GM18868 (cell line): ENCODE data around the gene LRRC56.
A peak's percentile ranks its signal among the peaks of the same experiment; 100 is the strongest.

Experiments used
- ATAC-seq: cut with Tn5 transposase; IDR thresholded peaks from one replicate; pipeline ENCODE4 v1.9.1; 2021; ENCODE audit warnings: mild to moderate bottlenecking, moderate library complexity; ENCODE audit not compliant: unreplicated experiment

LRRC56 gene

DNA sequence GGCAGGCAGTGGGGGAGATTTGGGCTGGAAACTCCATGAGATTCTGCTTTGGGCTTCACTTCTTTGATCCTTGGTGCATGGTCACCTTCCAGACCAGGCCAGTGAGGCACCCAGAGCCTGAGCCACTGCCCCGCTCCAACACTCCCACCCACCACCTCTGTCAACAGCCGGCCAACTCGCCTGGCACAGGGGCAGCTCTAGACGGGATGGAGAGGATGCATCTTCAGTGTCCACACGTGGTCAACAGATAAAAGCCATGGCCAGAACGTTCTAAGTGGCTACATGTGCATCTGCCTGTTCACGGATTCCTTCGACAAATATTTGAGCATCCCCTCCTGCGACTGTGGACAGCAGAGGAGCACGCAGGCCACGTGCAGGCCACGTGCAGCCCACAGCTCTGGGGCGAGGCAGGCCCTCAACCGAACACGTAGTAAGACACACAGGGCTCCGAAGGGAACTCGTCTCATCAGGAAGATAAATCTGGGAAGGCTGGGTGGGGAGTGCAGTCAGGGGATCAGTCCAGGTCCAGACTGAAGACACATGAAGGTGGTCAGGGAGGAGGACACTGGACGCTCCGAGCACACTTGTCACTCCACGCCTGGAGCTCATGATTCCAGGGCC lies 1.2 kb downstream of the LRRC56 start:
- no peak for ATAC-seq

DNA sequence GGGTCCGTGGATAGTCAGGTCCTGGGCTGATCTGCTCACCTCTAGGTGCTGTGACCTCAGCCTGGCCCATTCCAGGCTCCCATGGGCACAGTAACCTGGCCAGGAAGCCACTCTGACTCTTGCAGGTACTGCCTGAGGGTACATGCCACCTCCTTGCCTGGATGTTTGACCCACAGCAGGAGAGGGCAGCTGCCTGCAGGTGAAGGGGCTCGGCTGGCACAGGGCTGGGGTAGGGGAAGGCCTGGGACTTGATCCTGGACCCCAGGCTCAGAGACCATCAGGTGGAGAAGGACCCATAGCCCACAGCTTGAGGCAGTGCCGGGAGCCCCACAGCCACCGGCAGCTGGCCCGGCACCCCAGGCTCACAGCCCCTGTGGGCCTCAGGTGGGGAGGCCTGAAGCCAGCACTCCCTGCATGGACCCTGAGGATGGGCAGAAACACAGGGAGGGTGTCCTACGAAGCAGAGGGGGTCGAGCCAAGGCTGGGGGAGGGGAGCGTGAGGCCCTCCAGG lies 2.7 kb downstream of the LRRC56 start:
- no peak for ATAC-seq

DNA sequence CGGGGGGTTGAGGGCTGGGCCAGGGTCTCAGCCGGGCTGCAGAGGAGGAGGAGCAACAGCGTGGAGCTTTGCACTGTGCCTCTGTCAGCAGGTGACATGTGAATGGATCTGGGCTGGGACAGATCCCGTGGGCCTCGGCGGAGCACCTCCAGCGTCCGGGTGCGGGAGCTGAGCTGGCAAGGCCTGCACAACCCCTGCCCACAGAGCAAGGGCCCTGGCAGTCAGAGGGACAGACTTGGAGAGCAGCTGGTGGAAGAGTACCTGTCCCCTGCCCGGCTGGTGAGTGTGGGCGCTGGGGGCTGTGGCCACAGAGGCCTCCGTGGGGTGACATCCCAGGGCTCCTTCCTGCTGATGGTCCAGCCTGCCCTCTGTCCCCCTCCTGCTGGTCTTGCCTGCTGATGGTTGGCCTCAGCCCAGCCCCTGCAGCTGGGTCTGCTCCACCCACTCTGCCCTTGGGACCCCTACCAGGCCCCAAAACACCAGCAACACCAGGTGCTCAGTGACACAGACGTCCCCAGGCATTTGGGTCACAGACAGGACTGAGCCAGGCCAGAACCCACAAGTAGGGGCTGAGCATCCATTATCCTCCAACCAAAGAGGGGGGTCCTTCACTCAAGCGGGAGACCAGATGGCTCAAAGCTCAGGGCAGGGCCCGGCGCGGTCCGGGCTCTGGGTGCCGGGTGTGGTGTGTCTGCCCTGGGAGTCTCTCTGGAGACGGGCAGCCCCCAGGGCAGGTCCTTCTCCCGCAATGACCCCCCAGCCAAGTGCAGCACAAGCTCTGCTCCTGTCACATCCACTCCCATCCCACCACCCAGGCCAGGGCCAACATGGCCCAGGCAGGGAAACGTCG lies 3.5 kb downstream of the LRRC56 start:
- ATAC-seq: no peak

DNA sequence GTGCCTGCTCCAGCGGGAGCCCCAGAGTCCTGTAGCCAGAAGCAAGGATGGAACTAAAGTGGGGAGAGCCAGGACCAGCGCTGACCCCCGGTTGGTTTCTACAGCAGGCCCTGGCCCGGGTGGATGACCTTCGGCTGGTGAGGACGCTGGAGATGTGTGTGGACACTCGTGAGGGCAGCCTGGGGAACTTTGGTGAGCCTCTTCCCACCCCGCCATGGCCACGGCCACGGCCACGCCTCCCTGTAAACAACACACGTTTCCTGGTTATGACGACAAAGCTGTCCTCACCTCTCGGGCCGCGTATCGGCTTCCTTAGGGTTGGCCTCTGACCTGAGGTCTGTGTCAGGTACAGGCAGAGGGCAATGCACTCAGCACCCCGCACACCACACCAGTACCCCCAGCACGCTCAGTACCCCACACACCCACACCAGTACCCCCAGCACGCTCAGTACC lies 4.1 kb downstream of the LRRC56 start:
- no peak for ATAC-seq

DNA sequence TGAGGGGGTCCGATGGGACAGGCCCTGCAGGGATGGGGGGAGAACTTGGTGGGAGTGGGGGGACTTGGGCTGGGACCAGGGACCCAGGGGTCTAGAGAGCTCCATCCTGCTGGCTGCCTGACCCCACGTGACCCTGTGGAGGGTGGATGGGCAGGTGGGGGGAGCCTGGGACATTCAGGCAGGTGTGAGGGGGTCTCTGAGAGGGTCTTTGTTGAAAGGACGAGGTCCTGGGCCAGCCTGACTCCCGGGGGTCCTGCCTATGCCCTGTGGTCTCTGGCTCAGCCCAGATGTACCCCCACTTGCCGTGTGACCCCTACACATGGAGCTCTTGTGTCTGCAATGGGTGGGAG lies 7.5 kb downstream of the LRRC56 start:
- ATAC-seq: no peak

DNA sequence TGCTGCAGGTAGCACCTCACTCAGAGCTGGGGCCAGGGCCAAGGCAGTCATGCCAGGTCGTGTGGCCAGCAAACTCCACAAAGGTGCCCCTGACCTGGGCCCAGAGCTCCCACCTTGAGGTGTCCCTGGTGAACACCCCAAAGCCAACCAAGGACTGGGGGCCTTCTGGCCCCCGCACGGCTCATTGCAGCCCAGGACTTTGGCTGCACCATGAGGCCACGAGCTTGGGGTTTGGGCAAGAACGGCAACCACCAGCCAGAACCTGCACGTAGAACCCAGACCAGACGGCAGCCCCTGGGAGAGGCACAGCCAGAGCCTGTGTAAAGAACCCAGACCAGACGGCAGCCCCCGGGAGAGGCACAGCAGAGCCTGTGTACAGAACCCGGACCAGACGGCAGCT lies 7.8 kb downstream of the LRRC56 start:
- no peak for ATAC-seq

DNA sequence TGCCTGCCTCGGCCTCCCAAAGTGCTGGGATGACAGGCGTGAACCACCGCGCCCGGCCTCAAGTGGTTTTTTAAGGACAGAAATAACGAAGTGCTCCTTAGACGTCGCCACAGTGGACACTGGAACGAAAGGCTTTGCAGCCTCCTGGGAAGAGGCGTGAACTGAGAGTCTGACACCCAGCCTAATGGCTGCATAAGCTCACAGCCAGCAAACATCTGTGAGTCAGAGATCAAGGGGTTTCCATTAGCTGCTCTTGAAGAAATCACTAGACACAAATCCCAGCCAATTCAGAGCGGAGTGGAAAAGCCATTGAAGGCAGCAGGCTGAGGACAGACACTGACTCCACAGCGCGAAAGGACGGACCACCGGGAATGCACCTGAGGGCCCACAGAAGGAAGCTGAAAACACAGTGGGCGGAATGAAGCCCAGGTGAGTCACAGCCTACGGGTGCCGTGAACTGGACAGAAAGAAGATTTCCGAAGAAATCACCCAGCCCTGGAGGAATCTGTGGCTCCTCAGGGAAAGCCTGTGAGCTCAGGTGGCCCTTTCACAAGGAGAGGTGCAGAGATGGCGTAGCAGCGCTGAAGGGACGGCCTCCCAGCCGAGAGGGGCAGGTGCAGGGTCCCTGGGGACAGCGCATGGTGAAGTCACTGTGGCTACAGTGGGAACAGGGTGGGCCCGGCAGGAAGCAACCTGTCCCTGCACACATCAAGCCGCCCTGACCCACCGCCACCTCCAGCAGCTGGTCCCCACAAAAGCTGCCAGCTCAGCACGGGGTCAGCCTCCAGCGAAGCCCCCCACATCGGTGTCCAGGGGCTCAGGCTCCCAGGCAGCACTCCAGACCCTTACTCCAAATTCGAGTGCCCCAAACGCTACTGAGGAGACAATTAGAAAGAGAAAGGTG lies 11.6 kb downstream of the LRRC56 start:
- no peak for ATAC-seq

DNA sequence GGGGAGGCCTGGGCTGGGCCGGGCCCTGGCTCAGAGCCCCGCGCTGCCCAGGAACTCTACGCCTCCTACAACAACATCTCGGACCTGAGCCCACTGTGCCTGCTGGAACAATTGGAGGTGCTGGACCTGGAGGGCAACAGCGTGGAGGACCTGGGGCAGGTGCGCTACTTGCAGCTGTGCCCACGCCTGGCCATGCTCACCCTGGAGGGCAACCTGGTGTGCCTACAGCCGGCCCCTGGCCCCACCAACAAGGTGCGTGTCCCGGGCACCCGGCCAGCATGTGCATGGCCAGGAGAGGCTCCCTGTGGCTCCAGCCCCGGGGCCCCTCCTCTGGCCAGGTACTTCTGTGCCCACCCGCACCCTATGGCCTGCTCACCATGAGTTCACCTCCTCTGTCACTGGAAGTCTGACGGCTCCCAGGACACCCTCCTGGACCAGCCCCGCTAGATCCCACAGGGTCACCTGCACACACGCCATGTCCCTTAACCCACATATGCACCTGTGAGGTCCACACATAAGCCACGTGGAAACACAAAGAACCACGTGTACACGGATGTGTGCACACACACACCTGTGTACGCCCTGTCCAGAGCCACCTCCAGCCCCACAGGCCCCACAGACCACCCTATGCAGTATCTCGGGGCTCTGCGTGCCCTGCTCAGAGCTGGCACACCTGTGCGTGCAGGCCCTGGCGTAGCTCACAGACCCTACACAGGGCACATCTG lies 12.9 kb downstream of the LRRC56 start:
- ATAC-seq: no peak

DNA sequence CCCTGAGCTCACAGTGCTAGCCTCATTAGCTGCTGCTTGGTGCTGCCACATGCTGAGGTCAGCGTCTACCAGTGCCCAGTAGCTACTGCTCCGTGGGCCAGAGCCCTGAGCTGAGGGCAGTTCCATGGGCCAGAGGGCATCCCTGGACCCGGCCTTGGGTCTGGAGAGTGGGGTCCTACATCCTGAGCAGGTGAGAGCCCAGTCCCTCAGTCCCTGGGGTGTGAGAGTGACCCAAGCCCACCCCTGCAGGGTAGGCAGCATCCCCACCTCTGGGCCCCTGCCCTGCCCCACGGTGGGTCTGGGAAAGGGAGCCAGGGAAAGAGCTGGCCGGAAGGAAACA lies 13.4 kb downstream of the LRRC56 start:
- ATAC-seq: no peak

DNA sequence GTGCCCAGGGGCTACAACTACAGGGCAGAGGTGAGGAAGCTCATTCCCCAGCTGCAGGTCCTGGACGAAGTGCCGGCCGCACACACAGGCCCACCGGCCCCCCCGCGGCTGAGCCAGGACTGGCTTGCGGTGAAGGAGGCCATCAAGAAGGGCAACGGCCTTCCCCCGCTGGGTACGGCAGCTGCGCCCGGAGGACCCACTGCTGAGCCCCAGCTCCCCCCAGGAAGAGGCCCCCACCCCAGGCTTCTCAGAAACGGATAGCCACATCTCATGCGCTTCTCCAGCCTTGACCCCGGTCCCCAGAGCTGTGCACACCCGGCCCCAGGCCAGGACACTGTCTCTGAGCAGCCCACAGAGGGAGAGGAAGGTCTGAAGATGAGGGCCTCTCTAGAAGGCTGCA lies 13.8 kb downstream of the LRRC56 start:
- no peak for ATAC-seq

DNA sequence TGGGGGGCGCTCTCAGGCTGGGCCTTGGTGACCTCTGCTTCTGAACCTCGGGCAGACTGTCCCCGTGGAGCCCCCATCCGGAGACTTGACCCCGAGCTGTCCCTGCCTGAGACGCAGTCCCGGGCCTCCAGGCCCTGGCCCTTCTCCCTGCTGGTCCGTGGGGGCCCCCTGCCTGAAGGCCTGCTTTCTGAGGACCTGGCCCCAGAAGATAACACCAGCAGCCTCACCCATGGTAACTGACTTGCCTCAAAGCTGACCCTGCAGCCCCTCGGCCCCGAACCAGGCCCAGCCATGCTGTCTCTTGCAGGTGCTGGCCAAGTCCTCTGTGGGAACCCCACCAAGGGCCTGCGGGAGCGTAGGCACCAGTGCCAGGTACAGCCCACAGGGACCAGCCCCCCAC lies 14.3 kb downstream of the LRRC56 start:
- ATAC-seq: no peak

DNA sequence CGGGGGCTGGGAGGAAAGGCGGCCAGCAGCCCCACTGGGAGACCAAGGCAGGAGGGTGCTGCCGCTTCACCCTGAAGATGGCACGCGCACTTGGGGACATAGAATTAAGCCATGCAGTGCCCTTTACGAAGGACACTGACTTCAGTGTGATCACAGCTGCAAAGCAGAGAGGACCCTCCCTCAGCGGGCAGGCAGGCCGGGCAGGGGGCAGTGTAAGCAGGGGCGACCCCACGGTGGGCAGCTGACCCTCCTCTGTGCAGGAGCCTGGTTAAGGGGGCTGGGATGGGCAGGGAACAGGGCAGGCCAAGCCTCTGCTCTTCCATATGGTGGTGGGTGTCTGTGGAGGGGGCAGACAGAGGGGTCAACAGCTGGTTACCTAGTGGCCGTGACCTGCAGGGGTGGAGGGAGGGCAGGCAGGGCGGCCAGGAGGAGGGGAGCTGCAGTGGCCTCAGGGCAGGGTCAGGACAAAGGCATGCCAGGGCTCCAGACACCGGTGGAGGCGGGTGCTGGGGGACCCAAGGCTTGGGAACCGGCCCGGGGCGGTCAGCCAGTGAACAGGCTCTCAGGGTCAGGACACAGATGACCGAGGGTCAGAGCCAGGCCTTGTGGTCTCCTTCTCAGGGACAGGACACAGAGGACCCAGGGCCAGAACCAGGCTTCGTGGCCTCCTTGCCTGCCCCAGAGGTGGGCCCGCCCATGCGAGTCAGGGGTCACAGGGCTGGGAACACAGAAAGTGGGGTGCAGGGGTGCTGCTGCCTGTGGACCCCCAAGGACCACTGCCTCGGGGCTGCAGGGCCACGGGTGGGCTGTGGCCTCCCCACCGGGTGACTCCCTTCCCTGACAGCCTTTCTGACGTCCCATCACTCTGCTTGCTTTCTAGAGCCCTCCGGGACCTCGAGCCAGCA lies 16.0 kb downstream of the LRRC56 start:
- no peak for ATAC-seq

DNA sequence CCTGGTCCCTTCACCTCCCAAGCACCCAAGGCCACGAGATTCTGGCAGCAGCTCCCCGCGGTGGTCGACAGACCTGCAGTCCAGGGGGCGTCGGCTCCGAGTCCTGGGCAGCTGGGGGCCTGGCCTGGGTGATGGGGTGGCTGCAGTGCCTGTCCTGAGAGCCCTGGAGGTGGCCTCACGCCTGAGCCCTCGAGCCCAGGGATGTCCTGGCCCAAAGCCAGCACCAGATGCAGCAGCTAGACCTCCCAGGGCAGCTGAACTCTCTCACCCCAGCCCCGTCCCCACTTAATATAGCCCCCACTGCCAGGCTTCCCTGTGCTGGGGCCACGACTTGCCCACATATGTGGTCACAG lies 16.6 kb downstream of the LRRC56 start:
- no peak for ATAC-seq

DNA sequence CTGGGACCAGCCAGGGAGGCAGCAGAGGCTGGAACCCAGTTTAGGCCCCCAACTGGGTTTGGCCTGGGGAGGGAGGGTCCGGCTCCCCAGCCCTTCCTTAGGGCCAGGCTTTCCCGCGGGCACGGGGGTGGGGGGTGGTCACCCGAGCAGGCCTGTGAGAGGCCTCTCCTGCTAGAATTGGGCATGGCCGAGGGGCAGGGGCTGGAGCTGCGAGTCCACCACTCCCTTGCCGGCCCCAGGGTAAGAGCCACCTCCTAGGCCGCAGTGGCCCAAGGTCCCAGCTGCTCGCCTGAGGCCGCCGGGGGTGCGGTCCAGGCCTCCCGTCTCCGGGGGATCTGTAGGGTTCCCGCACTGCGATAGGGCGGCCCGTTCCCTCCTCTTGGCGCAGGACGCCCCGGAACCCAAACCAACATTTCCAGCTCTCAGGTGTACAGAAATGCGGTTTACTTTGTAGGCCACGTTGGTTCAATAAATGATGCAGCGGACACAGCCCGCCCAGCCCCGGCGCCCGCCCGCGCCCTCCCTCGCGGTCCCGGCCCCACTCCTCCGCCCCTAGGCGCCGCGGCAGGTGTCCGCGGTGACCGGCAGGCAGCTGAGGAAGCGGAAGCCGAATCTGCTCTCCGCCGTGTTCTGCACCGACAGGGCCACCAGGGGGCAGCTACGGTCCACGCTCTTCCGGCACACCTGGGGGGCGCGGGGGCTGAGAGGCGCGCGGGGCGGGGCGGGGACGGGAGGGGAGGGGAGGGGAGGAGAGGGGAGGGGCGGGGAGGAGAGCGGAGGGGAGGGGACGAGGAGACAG lies 17.3 kb downstream of the LRRC56 start:
- ATAC-seq: peak; percentile 61

DNA sequence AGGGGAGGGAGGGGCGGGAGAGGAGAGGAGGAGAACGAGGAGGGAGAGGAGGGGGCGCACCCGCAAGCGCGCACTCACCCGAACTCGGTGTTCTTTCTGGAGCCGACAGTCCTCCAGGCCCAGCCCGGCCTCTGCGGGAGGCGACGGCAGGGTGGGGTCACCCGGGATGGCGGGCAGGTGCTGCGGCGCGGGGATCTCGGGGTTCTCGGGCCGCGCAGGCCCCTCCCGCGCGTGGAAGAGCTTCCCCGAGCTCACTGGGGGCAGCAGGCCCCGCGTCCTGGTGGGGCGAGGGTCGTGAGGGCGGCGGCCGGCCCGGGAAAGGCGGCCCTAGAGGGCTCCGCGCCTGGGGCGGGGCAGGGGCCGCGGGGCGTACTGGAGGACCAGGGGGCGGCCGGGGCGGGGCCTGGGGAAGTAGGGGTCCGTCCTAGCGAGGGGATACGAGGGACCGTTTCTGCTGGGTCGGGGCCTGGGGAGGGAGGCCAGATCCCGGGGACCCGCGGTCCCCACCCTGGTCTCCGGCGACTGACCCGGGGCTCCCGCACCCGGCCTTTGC lies 18.0 kb downstream of the LRRC56 start:
- ATAC-seq: no peak

DNA sequence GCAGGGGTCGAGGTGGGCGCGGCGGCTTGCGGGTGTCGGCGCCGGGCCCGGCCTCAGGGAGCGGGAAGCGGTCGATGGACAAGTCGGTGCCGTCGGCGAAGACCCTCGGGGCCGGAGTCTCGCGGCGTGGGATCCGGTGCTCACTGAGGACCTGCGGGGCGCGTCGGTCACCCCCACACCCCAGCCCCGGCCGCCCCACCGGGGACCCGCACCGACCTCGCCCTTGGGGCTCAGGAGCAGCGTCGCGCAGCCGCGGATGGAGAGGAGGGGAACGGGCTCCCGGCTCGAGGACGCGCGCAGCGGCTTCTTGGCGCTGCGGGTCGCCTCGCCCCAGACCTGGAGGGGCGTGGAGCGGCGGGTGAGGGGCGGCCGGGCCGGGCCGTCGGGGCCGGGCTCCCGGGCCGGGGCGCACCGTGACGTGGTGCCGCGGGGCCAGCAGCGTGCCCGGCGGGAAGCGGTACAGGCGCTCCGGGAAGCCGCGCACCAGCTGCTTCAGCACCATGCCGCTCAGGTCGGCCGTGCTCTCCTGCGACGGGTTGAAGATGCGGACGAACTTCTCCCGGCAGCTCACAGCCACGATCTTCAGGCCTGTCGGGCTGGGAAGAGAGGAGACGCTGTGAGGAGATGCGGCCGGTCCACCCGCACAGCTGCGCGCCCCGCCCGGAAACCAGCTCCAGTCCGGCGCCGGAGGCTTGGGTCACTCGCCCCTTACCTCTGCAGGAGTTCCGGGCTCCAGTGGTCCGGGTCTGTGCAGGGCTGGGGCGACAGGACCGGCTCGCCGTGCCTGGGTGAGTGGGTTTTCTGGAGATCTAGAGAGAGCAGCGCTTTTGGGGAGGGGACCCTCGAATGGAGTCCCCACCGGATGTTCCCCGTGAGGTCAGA lies 18.7 kb downstream of the LRRC56 start:
- ATAC-seq: no peak

DNA sequence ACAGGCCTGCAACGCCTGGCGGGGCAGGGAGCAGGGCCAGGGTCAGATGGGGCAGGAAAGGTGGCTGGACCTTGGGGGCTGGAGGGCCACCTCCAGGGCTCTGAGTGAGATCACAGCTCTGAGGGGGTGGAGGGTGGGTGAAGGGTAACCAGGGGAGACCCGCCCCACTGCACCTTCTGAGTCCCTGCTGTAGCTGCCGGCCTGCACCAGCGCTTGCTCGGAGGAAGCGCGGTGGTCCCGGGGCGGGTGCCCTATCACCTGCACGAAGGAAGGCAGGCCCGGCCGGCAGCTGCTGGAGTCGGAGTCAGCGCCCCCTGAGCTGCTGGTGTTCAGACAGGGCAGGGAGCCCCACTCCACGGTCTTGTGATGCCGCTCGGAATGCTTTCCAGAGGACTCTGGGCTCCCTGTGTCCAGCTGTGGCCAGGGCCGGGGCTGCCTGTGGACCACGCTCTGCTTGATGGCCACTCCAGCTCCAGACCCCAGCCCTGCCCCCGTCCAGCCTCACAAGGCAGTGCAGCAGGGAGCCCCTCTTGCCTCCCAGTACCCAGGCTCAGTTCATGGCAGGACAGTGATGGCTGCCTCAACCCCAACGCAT lies 19.4 kb downstream of the LRRC56 start:
- ATAC-seq: no peak
